HG03280 (cell line): ENCODE results near the gene SYNGR1.

Source experiments
- ATAC-seq: cut with Tn5 transposase; IDR thresholded peaks from one replicate; pipeline ENCODE4 v1.9.1; 2021; ENCODE audit warnings: mild to moderate bottlenecking, moderate library complexity; ENCODE audit not compliant: unreplicated experiment

Gene SYNGR1

GRCh38 chr22:39428597-39429071 lies 78.8 kb downstream of the SYNGR1 start:
- ATAC-seq = no peak

DNA sequence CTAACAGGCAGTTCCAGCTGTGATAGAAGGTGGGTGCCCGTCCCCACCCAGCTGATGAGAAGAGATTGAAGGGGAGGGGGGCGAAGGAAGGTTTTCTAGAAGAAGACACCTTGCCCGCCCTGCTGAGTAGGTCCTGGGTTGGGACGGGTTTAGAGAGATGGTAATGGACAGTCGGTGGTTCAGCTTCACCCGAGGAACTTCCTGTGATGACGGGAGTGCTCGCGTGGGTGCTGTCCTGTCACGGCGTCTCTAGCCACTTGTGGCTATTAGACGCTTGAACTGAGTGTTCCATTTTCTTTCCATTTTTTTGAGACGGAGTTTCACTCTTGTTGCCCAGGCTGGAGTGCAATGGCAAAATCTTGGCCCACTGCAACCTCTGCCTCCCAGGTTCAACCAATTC lies 79.4 kb downstream of the SYNGR1 start:
- no peak for ATAC-seq

DNA sequence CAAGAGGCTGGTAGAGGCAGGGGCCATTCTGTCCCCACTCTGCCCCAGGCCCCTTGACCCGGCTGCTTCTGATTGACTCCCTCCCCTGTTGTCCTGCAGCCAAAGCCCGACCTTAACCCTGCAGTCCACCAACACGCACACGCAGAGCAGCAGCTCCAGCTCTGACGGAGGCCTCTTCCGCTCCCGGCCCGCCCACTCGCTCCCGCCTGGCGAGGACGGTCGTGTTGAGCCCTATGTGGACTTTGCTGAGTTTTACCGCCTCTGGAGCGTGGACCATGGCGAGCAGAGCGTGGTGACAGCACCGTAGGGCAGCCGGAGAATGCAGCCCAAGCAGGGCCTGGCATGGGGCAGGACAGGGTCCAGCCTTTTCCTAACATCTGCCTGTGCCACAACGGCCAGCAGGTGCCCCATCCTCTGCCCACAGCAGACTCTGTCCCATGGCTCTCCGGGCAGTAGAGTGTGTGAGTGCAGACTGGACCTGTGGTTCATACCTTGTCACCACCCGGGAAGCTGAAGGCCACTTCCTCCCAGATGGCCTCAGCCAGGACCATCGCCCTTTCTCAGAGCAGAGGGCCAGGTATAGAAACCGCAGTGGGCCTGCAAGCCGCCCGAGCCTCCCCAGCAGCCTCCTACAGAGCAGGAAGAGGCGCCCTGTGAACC lies 80.3 kb downstream of the SYNGR1 start:
- no peak for ATAC-seq

DNA sequence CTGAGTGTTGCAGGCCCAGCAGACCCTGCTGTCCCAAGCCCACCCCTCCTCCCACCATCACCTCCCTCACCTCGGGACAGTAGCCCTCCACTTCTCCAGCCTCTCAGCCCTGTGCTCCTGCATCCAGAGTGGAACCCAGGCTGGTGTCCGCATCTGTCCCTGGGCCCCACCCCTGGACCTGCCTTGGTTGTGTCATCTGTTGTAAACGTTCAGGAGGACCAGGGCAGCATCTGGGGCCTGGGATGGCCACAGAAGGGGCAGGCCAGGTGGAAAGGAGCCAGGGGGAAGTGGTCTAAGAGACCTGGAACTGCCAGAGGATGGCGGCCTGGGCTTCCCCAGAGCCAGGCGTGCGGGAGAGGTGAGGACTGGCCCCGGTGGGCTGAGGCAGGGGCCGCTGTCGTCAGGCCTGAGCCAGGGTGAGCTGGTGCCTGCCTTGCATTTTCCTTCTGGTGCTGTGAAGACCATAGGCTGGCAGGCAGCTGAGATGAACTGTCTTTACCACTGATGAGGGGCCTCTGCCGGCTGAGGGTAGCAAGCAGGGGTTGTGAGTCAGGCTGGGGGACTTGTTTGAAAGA lies 80.9 kb downstream of the SYNGR1 start:
- ATAC-seq = no peak

GRCh38 chr22:39431216-39431801 lies 81.5 kb downstream of the SYNGR1 start:
- ATAC-seq = no peak

DNA sequence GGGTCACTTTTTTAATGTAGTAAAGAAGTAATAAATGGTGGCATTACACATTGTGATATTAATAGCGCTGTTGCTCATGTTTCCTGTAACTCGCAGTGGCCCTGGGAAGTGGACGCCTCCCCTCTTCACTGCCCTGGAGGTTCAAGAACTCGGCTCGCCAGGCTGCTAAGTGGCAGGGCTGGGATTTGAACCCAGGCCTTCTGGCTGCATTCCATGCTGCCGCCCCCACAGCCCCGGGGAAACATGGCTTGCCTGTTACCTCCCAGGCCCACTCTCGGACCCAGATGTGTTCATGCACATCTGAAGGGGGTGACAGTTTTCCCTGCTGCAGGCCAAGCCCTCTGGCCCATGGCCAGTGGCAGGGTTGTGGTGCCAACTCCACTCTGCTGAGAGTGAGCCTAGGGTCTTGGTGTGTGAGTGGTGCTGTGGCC lies 82.0 kb downstream of the SYNGR1 start:
- ATAC-seq = no peak

GRCh38 chr22:39432361-39432811 lies 82.6 kb downstream of the SYNGR1 start:
- no peak for ATAC-seq

DNA sequence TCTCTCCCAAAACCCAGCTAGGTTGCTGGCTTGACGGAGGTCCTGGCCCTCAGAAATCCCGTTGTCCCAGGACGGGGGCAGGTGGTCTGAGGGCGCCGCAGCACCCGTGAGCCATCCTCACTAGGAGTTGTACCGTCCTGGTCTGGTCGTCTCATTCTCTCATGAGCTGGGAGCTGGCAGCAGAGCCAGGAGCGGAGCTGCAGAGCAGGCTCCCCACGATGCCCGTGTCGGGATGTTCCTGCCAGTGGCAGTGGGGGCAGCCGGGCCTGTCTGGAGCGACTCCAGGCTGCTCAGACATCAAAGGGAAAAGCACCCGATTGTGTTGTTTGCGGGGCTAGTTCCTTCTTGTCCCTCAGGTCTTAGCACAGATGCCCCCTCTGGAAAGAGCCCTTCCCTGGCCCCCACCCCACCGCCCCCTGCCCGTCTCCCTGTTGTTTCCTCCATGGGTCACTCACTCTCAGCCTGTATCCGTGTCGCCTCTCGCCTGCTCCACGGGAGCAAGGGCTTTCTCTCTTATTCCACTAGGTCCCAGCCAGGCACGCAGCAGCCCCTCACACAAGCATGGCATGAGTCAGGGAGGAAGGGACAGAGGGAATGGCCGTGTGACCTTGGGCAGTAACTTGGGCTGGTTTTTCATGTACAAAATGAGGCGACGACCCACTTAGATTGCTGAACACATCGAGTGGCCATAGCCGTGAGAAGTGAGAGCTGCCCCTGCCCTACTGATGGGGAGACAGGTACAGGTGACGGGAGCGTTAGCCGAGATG lies 83.9 kb downstream of the SYNGR1 start:
- no peak for ATAC-seq

- no peak for ATAC-seq
These were observed 84.5 kb downstream of the SYNGR1 start for GRCh38 chr22:39434243-39434653.

DNA sequence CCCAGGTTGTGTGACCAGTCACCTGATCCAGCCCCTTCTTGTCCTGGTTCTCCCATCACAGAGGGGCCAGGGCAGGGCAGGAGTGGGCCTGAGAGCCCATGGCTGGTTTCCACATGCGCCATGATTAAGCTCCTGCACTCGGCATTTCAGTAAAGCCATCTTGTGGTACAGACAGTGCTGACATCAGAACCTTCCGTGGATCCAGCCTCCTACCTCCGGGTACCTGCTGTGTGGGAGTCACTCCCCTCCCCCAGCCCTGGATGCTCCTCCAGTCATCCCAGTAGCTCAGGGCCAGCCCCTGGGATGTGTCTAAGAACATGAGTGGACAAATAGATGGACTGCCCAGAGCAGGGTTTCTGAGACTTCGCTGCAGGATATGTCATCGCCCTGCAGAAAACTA lies 84.9 kb downstream of the SYNGR1 start:
- no peak for ATAC-seq
